ENCODE data around the gene ENPP5.

The ENPP5 gene

GRCh38 chr6:46116289-46116688 lies 54.5 kb downstream of the ENPP5 start:
- no peak for DNase-seq (ENCODE audit: low spot score in 2 of 2)
- in situ Hi-C loops (cut with MboI; ENCODE audit: low sequenced_read_pairs): no loop called here
- Histone ChIP-seq H3K4me3 (no peak overlapping the region), H3K4me1 (no peaks in the 10 kb centered on the region), H3K36me3 (replicated peaks) (no peaks in the 10 kb centered on the region), H3K9me3 (no peaks in the 10 kb centered on the region; the same call in 1 of the 2 replicates), H3K27me3 (ENCODE audit: low read depth) (no peaks in the 10 kb centered on the region)

GRCh38 chr6:46115634-46116033 lies 55.1 kb downstream of the ENPP5 start:
- Histone ChIP-seq H3K4me3 (no peak overlapping the region), H3K9me3 (no peaks in the 10 kb centered on the region; the same call in 1 of the 2 replicates), H3K4me1 (no peaks in the 10 kb centered on the region), H3K27me3 (ENCODE audit: low read depth) (no peaks in the 10 kb centered on the region), H3K36me3 (replicated peaks) (no peaks in the 10 kb centered on the region)
- no peak for DNase-seq (ENCODE audit: low spot score in 2 of 2)
- in situ Hi-C loops (cut with MboI; ENCODE audit: low sequenced_read_pairs): no loop called here

- DNase-seq (ENCODE audit: low spot score in 2 of 2): no peak
- no peaks in the 10 kb centered on the region for H3K4me1 ChIP-seq
- in situ Hi-C loops (cut with MboI; ENCODE audit: low sequenced_read_pairs): no loop called here
- no peak overlapping the region for H3K4me3 ChIP-seq
- H3K9me3 ChIP-seq: no peaks in the 10 kb centered on the region
- H3K36me3 ChIP-seq (replicated peaks): no peaks in the 10 kb centered on the region
- no peaks in the 10 kb centered on the region for H3K27me3 ChIP-seq (ENCODE audit: low read depth)
Observed at GRCh38 chr6:46113370-46113769, 57.4 kb downstream of the ENPP5 start.

All from HAP-1 (cell line).